Fibroblast of upper back skin (primary cell): Measurements from ENCODE around the gene PCBD1.
A peak's percentile ranks its signal among the peaks of the same experiment; 100 is the strongest.
"Not testable (repeated sequence)": the region's sequence is repeated elsewhere in the genome, so short reads cannot be mapped to it uniquely, and the experiment has no call there.

Source experiments
- DNase-seq: peaks from one replicate; pipeline ENCODE4 v3.0.0-alpha.2; 2013

Gene PCBD1

DNA sequence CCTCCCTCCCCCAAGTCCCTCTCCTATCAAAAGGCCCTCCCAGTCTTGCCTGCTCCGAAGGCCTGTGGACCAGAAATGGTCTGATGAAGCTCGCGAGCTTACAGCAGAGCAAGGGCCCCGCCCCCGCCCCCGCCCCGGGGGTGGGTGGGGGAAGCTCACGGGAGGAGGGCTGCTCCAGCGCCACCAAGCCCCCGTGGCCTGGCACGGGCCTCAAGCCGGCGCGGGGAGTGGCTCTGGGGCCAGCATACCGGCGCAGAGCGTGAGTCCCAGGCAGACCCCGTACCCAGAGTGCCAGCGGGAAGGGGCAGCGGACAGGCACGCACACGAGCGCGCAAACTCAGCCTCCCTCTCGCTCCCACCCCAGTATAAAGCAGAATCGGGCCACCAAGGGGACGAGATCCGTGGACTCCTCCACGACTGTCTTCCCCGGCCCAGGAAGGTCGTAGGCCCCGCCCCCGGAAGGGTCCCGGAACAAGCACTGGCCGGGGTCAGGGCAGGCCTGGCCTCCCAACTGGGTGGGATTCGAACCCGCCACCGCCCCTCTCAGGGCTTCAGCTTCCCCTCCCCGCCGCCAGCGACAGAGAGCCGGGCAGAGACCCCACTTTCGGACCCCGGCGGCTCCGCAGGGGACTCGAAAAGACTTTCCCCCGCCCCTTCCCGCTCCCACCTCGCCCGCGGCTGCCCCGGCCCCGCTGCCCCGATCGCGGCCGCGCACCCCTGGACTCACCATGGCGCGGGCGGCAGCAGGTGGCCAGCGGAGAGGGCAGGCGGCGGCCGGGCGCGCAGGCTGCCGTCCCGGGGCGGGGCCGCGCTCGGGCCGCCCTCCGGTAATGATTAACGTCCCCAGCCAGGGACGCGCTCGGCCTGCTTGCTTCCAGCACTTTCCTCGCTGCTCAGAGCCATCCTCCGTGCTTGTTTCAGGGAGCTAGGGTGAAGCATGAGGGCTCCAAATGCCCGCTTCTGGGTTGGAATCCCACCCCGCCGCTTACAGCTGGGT lies at the start of gene PCBD1:
Gene PCBD1, minus strand, starts transcription at position 762 of the 997 bp plus-strand sequence. Its CDS starts 32 bp downstream, at position 730.
- peak; percentile 65 for DNase-seq

DNA sequence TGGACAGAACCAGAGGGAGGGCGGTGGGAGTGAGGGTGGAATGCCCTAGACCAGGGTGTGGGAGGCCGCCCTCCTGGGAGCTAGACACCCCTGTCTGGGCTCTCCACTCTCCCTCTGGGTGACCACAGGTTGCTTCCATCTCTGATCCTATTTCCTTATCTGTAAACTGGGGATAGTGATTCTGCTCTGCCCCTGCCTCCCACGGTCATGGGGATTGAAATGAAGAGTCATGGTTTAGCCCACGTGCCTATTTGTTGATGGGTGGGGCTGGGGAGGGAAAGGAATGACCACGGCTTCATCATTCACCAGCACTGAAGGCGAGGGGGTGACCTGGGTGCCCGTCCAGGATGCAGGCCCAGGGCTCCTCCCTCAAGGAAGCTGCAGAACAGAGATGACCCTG lies 49.3 kb upstream of the PCBD1 start:
- no peak for DNase-seq

DNA sequence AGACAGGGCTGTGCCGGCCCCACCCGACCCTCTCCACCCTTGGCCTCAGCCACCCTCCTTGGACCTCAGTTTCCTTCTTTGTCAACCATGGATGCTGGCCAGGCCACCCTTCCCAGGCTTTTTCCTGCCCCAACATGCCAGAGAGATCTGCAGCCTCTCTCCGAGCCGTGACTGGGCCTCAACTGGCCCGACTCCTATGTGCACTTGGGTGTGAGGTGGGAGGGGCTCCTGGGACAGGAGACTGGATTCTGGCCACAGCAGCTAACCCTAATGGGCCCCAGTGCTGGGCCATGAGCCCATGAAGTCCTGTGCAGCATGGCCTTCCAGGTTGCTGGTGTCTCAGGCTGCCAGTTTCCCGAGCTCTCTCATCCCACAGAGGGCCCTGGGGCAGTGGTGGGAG lies 47.7 kb upstream of the PCBD1 start:
- no peak for DNase-seq

DNA sequence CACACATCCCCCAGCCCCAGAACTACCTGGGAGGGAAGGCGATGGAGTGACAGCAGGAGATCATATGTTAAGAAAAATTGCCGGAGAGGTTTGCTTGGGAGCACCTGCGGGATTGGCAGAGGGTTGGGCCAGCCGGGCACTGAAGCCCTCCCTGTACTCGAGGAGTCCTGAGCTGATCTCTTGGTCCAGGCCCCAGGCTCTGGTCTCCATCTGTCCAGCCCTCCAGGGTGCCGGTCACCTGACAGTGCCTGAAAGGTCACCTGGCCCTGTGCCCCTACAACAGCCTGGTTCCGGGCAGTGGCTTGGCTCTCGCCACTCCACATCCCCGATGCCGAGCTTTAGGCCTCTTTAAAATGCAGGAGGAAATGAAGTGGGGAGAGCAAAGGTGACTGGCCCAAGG lies 47.3 kb upstream of the PCBD1 start:
- no peak for DNase-seq

DNA sequence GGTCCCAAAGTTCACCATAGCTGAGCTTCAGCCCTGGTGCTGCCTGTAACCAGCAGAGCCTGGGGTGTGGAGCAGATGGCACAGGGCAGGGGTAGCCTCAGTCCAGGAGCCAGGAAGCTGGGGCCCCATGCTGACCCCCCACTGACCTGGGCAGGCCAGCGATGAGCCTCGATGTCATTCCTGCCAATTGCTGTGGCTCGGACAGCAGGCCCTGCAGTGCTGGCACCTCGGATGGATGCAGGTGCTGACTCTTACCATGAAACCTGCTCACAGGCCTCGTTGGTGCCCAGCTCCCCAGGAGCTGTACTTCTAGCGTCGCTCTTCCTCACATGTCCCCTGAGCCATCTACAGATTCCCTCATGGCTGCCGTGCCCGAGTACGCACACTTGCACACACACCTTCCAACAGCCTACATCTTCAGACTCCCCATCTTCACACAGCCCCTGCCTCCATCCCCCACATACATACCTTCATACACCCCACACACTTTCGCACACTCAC lies 46.8 kb upstream of the PCBD1 start:
- no peak for DNase-seq

DNA sequence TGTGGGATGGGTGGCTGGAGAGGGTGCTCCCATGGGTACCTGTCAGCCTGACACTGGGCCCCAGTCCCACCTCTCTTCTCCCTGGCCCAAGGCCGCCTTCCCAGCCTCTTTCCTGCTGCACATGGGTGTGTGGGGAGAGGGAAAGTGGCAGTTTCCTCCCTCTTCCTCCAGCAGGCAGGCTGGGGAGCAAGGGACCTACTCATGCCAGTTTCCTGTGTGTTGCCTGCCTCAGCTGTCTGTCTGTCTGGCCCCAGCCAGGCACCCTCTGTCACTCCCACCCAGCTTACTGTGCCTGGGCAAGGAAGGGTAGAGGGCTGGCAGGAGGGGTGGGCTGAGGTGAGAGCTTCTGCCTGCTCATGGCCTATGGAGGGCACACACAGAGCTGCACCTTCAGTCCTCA lies 46.3 kb upstream of the PCBD1 start:
- no peak for DNase-seq

DNA sequence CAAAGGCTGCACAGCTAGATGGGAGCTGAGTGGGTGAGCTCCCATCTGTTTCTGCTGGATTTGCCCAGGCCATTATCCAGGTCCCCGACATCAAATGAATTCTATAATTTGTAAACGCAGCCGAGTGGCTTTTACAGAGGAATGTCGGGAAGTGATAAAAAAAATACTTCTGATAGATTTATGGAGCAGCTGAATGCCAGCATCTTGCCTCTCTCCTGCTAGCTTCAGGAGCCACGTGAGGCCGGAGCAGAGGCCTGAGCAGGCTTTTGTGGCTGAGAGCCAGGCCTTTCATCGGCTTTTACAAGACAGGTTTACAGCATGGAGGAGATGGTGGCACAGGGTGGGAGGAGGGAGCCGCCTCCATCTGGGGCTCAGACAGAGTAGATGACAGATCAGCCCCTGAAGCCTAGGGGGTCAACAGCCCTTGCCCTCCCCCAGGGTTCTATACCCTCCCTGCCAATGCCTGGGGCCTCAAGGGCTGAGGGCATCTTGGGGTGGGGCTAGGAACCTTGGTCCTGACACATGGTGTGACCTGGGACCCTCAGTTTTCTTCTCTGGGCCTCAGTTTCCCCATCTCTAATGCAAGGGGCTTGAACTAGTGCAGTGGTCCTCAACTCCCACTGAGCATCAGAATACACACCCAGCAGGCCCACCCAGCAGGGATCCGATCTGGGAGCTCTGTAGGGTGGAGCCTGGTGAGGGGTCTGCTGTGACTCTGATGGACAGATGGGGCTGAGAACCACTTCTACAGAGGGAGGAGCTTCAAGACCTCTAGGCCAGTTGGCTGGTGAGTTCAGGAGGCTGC lies 44.2 kb upstream of the PCBD1 start:
- DNase-seq = peak; percentile 49

DNA sequence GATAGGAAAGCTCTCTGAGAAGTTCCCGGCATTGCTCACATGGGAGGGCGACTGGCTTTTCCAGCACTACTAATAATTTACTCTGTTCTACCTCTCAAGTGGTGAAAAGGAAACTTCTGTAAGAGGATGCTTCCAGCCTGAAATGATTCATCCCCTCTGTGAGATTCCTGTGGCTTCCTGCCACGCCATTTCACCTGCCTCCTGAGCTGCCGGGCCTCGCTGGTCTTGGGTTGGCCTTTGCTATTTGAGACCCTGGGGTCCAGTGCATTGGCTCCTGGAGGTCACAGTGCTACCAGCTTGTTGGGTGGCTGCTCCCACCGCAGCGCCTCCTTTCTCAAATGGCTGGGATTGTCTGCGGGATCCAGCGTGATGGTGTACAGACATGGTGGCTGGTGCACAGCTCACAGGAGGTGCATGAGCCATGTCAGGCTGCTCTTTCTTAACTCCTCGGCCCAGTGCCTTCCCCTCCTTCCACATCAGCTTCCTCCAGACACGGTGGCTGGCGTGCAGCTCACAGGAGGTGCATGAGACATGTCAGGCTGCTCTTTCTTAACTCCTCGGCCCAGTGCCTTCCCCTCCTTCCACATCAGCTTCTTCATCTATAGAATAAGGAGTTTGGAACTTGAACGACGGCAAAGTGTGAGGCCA lies 42.9 kb upstream of the PCBD1 start:
- DNase-seq = peak; percentile 70

DNA sequence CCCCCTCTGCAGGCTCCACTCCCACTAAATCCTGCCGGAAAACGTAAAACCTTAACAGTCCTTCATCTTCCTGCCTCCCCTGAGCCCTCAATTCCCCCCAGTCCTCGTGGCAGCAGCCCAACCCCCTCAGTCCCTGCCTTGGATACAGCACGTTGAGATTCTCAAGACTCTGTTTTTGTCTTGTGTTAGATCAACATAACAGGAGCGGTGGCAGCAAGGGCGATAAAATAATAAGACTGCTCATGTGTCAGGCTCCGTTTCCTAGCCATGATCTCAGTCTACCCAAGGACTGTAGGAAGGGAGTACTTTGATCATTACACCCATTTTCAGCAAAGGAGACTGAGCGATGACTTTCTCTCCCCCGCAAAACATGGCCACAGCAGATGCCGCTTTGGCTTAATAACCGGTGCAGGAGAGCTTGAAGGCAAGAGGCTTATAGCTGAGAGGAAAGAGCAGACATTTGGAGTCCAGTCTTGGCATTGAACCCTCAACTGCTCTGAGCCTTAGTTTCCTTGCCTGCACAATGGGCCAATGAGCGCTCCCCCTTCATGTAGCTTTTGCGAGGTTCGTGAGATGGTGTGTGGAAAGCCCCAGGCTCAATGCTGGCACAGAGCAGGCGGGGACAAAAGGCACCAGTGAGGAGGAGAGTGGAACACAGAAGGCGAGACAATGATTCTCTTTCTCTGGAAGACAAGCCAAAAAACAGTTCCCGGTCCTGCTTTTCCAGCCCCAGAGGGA lies 42.1 kb upstream of the PCBD1 start:
- no peak for DNase-seq

DNA sequence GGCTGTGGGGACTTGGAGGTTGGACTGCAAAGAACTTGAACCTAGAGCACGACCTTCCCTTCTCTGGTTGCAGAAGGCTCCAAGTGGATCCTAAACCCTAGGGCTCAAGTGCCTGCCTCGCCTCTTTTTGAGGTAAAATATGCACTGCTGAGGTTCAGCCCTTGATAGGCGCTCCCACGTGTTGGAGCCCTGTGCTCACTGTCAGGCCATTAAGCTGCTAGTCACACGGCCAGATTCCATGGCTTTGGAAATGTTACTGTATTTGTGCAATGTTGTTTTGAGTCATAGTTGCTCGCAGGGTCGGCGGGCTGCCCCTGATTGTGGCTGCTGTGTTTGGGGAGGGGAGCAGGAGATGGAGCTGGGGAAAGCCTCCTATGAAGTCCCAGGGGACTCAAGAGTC lies 39.8 kb upstream of the PCBD1 start:
- DNase-seq = no peak

DNA sequence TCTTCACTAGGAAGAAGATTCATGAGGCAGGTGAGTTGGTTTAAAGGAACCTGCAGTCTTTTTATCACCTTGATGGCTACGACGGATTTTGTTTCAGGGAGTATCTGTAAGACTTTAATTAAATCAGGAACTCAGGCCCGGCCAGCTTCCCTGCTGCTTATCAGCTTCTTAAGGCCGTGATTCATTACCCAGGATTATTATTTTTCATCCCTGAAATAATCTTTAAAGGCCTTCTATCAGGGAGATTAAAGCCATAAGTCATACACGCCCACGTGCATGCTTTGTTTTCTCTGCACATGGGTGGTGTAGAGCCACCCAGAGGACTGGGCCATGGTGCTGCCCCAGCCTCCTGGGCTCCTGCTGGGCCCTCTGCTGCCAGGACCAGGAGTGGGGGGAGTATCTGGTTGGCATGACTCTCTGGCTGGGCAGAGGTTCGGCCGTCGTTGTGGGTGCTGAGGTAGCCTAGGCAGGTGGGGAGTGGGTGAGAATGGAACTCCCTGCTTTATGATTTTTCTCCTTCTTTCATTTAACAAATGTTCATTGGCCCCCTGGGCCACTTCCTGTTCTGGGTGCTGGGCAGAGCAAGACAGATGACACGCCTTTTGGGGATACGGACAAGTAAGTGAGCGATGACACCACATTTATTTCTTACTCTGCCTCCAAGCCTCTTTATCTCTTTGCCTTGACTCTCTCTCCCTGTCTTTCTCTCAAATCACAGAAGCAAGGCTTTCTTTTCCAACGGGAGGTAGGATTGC lies 39.0 kb upstream of the PCBD1 start:
- no peak for DNase-seq

DNA sequence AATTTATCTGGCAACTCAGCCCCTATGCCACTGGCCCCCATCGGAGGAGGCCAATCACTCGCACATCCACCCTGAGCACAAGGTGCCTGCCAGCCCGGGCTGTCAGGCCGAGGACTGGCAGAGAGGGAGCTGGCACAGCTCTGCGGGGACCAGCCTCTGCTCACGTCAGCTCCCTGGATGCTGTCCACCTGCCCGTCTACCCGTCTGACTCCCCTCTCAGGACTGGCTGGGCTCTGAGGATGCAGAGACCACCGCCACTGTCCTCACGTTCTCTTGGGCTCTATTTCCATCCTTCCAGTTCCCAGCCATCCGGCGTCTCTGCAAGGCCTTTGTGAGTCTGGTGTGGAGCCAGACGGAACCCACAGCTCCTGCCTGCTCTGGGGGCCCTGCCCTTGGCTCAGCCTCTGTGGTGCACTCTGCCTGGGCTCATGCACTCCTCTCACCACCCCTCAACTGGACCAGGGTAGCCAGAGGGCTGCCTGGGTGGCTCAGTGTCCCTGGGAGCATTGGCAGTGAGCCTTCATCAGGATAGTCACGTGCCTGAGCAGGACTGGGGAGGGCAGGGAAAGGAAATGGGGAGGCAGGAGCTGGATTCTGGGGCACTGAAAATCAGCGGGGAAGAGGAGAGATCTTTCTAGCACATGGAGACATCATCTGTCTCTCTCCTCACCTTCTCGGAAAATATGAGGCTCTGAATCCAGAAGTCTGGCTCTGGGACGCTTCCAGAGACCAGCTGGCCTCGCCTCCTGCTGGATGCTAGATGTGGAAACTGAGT lies 38.0 kb upstream of the PCBD1 start:
- DNase-seq = no peak

DNA sequence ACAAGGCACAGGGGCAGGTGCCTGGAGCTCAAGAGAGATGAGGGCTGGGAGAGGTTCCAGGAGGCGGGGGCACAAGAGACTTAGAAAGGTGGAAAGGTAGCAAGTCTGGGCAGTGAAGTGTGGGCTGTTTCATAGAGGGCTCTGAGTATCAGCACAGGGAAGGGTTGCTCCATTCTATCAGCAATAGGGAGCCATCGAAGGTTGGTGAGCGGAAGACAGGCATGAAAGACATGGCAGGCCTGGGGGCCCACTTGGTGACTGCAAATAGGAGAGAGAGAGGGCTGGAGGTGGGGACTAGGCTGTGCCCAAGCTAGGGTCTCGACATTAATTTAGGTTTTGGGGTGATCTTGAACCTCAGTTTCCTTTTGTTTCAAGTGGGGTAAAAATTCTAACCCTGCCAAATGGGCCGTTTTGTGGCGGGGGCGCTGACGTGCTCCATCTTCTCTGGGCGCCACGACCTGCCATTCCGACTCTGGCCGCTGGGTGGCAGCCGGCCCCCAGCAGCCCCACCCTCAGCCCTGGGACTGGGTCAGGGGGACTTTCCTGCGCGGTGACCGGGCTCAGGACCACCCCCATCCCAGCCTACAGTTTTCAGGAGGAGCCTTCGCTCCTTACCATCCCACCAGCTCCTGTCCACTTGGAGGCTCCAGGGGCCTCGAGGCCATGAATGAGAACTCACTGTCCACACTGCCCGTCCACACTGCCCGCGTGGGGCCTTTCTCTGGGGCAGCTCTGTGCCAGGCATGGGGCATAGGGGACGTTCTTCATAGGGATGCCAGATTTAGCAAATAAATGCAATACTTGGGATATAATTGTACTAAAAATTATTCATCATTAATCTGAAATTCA lies 37.2 kb upstream of the PCBD1 start:
- peak; percentile 20 for DNase-seq

DNA sequence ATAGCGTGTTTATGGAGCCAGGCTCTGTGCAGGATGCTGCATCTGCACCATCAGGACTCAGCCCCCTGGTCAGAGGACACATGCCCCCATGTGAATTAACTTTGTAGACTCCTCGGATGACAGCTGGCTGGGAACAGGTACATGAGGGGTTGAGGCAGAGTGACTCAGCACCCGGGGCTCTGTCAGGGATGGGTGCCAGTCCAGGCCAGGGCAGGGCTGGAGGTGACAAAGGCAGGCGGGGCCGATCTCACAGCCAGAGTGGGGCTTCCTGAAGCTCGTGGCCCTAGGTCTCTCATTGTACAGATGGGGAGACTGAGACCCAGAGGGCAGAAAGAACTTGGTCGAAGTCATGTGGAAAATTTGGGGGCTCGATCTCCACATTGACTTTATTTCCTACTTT lies 35.3 kb upstream of the PCBD1 start:
- DNase-seq = no peak

DNA sequence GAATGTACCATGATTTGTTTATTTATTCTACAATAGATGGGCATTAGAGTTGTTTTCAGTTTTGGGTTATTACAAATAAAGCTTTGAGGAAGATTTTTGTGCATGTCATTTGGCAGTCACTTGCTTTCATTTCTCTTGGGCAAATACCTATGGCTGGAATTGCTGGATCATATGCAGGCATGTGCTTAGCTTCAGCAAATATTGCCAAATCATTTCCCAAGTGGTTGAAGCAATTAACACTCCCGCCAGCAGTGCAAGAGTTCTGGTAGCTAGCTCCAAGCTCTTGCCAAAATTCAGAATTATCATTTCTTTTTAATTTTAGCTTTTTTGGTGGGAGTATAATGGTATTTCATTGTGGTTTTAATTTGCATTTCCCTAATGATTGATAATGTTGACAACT lies 32.9 kb upstream of the PCBD1 start:
- no peak for DNase-seq

DNA sequence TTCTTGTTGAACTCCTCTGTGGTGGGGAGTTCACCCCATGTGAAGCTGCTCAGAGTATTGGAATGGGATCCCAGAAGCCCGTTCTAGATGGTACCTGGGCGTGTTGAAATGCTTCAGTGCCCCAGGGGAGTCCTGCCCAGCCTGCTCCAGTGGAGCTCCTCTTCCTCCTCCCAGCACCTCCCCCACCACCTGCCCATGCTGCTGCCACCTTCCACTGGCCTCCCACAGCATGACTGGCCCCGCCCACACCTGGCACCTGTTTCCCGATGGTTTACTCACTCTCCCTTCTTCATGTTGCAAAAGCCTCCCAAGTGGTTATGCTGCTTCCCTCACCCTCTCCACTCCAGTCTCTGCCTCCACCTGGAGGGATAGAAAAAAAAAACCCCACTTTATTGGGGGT lies 32.2 kb upstream of the PCBD1 start:
- no peak for DNase-seq

DNA sequence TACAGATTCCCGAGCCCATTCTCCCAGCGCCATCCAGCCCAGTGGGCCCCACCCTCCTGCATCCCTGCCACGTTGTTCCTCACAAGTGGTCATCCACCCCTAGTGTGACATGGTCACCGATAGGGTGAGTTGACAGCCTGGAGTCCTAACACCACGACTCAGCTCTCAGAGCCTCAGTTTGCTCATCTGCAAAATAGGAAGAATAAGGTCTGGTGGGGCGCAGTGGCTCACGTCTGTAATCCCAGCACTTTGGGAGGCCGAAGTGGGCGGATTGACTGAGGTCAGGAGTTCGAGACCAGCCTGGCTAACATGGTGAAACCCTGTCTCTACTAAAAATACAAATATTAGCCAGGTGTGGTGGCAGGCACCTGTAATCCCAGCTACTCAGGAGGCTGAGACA lies 31.5 kb upstream of the PCBD1 start:
- DNase-seq = not testable (repeated sequence)

DNA sequence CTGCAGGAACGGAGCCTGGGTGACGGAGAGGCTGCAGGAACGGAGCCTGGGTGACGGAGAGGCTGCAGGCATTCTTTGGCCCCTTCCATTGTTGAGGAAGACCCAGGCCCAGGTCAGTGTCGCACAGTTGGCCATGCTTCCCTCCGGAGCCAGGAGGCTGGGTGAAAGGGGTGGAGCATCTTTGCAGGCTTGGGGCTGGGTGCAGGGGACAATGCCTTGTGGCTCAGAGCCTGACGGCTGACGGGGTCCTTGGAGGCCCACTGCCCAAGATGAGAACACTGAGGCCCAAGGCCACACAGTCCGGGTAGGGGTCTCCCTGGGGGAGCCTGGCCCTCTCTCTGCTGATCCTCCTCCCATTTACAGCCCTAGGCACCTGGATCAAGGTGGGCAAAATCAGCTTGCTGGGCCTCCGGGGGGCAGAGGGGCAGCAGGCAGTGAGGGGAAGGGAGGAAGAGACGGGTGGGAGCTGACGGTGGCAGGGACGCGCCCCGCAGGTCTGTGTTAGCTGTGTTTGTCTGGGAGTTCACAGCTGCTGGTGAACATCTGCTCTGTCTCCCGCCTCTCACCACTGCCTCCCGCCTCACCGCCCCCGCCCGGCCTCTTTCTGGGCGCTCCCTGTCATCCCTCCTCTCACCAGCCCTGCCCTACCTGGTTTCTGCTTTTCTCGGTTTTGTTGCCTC lies 30.6 kb upstream of the PCBD1 start:
- DNase-seq = no peak

DNA sequence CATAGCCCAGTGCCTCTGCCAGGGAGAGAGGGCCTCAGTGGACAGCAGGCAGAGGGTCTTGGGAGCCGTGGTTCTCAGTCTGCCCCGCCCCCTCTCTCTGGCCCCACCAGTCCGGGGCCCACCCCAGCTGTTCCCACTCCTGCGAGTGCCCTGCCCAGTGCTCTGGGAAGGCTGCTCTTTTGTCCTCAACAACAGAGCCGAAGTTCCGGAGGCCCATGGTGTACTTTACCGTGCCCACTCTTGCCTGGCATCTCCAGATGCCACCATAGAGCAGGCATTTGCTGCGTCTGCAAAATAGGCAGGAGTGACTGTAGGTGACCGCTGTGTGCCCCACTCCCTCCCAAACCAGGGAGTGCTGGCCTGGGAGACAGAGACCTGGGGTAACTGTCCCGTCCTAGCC lies 29.3 kb upstream of the PCBD1 start:
- DNase-seq = no peak
